Measurements from ENCODE around the gene SCD5.

SCD5 gene

GRCh38 chr4:82715731-82716617, 82.6 kb downstream of the SCD5 start:
- no peak overlapping the region for H3K27ac ChIP-seq
- TF ChIP-seq, protein P1, sequence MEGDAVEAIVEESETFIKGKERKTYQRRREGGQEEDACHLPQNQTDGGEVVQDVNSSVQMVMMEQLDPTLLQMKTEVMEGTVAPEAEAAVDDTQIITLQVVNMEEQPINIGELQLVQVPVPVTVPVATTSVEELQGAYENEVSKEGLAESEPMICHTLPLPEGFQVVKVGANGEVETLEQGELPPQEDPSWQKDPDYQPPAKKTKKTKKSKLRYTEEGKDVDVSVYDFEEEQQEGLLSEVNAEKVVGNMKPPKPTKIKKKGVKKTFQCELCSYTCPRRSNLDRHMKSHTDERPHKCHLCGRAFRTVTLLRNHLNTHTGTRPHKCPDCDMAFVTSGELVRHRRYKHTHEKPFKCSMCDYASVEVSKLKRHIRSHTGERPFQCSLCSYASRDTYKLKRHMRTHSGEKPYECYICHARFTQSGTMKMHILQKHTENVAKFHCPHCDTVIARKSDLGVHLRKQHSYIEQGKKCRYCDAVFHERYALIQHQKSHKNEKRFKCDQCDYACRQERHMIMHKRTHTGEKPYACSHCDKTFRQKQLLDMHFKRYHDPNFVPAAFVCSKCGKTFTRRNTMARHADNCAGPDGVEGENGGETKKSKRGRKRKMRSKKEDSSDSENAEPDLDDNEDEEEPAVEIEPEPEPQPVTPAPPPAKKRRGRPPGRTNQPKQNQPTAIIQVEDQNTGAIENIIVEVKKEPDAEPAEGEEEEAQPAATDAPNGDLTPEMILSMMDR (conservative IDR thresholded peaks at IDR 0.05): no peak

GRCh38 chr4:82713856-82714255, 84.7 kb downstream of the SCD5 start:
- no peak overlapping the region for H3K27ac ChIP-seq
- TF ChIP-seq, protein P1 (conservative IDR thresholded peaks at IDR 0.05): no peak

DNA sequence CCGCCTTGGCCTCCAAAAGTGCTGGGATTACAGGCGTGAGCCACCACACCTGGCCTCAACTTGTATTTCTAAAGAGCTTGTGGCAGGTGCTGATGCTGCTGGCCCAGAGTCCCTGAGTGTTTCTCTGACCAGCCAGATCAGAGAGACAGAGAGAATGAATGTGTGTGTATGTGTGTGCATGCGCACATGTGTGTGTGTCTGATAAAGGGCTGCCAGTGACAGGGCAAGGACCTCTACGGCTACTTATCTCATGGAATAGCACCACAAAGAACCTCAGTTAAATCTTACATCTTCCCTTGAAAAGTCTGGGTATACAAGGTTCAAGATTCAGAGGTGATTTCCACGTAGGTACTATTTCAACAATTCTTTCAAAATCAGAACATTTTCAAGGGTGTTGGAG, 86.0 kb downstream of the SCD5 start:
- no peak overlapping the region for H3K27ac ChIP-seq
- TF ChIP-seq, protein P1 (conservative IDR thresholded peaks at IDR 0.05): no peak

DNA sequence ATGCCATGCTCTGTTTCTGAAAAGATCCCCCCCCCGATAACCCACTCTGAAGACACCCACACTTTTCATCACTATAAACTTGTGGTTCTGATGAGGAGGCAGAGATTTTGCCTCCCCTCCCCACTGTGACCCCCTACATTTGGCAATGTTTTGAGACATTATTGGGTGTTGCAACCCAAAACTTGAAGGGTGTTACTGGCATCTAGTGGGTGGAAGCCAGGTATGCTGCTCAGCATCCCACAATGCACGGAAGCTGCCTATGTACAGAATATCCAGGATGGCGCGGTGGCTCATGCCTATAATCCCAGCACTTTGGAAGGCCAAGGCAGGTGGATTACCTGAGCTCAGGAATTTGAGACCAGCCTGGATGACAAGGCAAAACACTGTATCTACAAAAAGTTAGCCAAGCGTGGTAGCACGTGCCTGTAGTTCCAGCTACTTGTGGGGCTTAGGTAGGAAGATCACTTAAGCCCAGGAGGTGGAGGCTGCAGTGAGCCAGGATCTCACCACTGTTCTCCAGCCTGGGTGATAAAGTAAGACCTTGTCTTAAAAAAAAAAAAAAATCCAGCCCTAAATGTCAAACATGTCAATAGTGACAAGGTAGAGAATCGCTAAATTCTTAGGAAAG, 87.3 kb downstream of the SCD5 start:
- TF ChIP-seq, protein P1 (conservative IDR thresholded peaks at IDR 0.05): no peak
- H3K27ac ChIP-seq: no peak overlapping the region

GRCh38 chr4:82710197-82710929, 88.2 kb downstream of the SCD5 start:
- TF ChIP-seq, protein P1 (conservative IDR thresholded peaks at IDR 0.05): no peak
- H3K27ac ChIP-seq: no peak overlapping the region

GRCh38 chr4:82708982-82709381, 89.6 kb downstream of the SCD5 start:
- H3K27ac ChIP-seq: no peak overlapping the region
- TF ChIP-seq, protein P1 (conservative IDR thresholded peaks at IDR 0.05): no peak

All from VCaP (cell line).